K562 (cell line): ENCODE results near the gene BZW2. TPM values are rescaled to one million over a fixed set of nuclear protein-coding genes. Genes with fewer than 3 reads are reported as not detected.

Experiments used
- ATAC-seq: fragments of 200-7000 bp; cut with Tn5 transposase; 3 replicates; pipeline ENCODE4 v1.9.1; 2020; ENCODE audit warnings: moderate library complexity
- BruUV-seq: library from RNA; stranded (reverse); fragments of 400-500 nt; replicated peaks from 2 replicates; lab custom pipeline; 2021; lab: Mats Ljungman, UMichigan
- CTCF ChIA-PET: fragments of 300-600 bp; formaldehyde crosslinking; extraction: SDS; loops from one replicate; lab custom pipeline; 2021; ENCODE audit warnings: low intra/inter-chr PET ratio; lab: Yijun Ruan, JAX
- POLR2A ChIA-PET: fragments of 300-600, 350-650 bp; sonication (Branson Sonifier 250); formaldehyde crosslinking; extraction: SDS; loops from one replicate; lab custom pipeline; 2021; ENCODE audit warnings: antibody characterized with exemption, inconsistent platforms; lab: Yijun Ruan, JAX
- DNase-seq, 4 experiments: peaks; one replicate each; pipeline versions ENCODE4 v3.0.0 to v3.0.0-alpha.2; 2011 to 2018; ENCODE audit warnings: low spot score in 3 of 4, mixed read lengths in 3 of 4; ENCODE audit errors: extremely low read depth in 1 of 4
- FAIRE-seq: peaks from 2 replicates; lab custom pipeline; 2011; peaks lifted over from hg19 to GRCh38; lab: Jason Lieb, UNC
- H2AFZ ChIP-seq: 2 replicates; pipeline ENCODE4 v1.6.0; 2011; ENCODE audit warnings: low read depth, low read length, control low read depth, inconsistent platforms
- H3K27ac ChIP-seq: fragments of 200-600 bp; 3 replicates; pipeline ENCODE4 v1.8.0; 2011; ENCODE audit warnings: low read depth, mild to moderate bottlenecking, control low read depth, inconsistent platforms, low read length, moderate library complexity, mixed read lengths; ENCODE audit errors: extremely low read depth
- H3K27me3 ChIP-seq, 2 experiments: fragments of 300-600 bp in 1 of 2; 2 replicates in 1 of 2; 3 replicates in 1 of 2; pipeline versions ENCODE4 v1.6.0 to v1.8.0; 2011; ENCODE audit warnings: inconsistent platforms in 2 of 2, low read length in 2 of 2, mild to moderate bottlenecking in 1 of 2, mixed read lengths in 1 of 2, moderate library complexity in 1 of 2; ENCODE audit not compliant: control insufficient read depth in 2 of 2, insufficient read depth in 2 of 2
- H3K36me3 ChIP-seq: fragments of 300-600 bp; 3 replicates; pipeline ENCODE4 v1.8.0; 2011; ENCODE audit warnings: mild to moderate bottlenecking, low read length, inconsistent platforms; ENCODE audit not compliant: control insufficient read depth, insufficient read depth
- H3K4me1 ChIP-seq, 2 experiments: fragments of 200-600 bp in 1 of 2; replicated peaks in 1 of 2; 2 replicates in 1 of 2; 3 replicates in 1 of 2; pipeline versions ENCODE4 v1.5.1 to v1.8.0; 2011; ENCODE audit warnings: inconsistent platforms in 2 of 2, low read length in 2 of 2, mild to moderate bottlenecking in 1 of 2, mixed read lengths in 1 of 2, moderate library complexity in 1 of 2; ENCODE audit not compliant: control insufficient read depth in 2 of 2, insufficient read depth in 2 of 2
- H3K4me2 ChIP-seq: 2 replicates; pipeline ENCODE4 v1.6.1; 2011; ENCODE audit warnings: low read length, control low read depth, inconsistent platforms, mixed read lengths; ENCODE audit not compliant: insufficient read depth
- H3K4me3 ChIP-seq: fragments of 200-600 bp; sonication (generic), shearing (Covaris generic); 2 replicates; pipeline ENCODE4 v1.5.1; 2016; ENCODE audit warnings: control low read depth, inconsistent platforms
- H3K79me2 ChIP-seq: fragments of 200-600 bp; 3 replicates; pipeline ENCODE4 v1.8.0; 2011; ENCODE audit warnings: low read length, inconsistent platforms; ENCODE audit not compliant: control insufficient read depth, insufficient read depth
- H3K9ac ChIP-seq, 2 experiments: 2 replicates each; pipeline versions ENCODE4 v1.6.0 to v1.6.1; 2011; ENCODE audit warnings: low read depth in 2 of 2, low read length in 2 of 2, control low read depth in 1 of 2, inconsistent platforms in 1 of 2, mild to moderate bottlenecking in 1 of 2, mixed read lengths in 1 of 2; ENCODE audit not compliant: insufficient read depth in 1 of 2
- H3K9me1 ChIP-seq: one replicate; pipeline ENCODE4 v1.6.0; 2011; ENCODE audit warnings: inconsistent platforms, mild to moderate bottlenecking, low read length, moderate library complexity; ENCODE audit not compliant: control insufficient read depth, insufficient read depth
- H3K9me3 ChIP-seq: replicated peaks from 2 replicates; pipeline ENCODE4 v1.5.1; 2011; ENCODE audit warnings: low read depth, low read length, inconsistent platforms; ENCODE audit not compliant: control insufficient read depth, insufficient read depth
- H4K20me1 ChIP-seq: replicated peaks from 2 replicates; pipeline ENCODE4 v1.6.1; 2011; ENCODE audit warnings: low read length, inconsistent platforms, mixed read lengths; ENCODE audit not compliant: control insufficient read depth, insufficient read depth
- FOXJ3 ChIP-seq: sonication (generic); formaldehyde crosslinking; IDR thresholded peaks from 2 replicates; pipeline ENCODE4 v1.4.0; 2020; ENCODE audit warnings: mild to moderate bottlenecking, missing genetic modification reagents
- PKNOX1 ChIP-seq: fragments of 450-650 bp; IDR thresholded peaks from 2 replicates; pipeline ENCODE4 v1.6.1; 2016
- RFX1 ChIP-seq: fragments of 450-650 bp; IDR thresholded peaks from 2 replicates; pipeline ENCODE4 v1.6.1; 2016; ENCODE audit warnings: mild to moderate bottlenecking, moderate library complexity
- TAF7 ChIP-seq: fragments of 450-650 bp; IDR thresholded peaks from 2 replicates; pipeline ENCODE4 v1.6.1; 2016; ENCODE audit warnings: missing genetic modification characterization, missing compliant biosample characterization
- WGBS: fragments of 100-300 bp; shearing (Covaris generic); methylation state at CpG from one replicate; pipeline ENCODE4 v1.1.6; 2016; ENCODE audit warnings: low coverage, mixed read lengths; ENCODE audit not compliant: insufficient coverage; ENCODE audit errors: missing lambda C conversion rate; 5-methylcytosine and 5-hydroxymethylcytosine counted together
- in situ Hi-C: fragments of 300-500 bp; cut with MboI; formaldehyde crosslinking; loops from 4 replicates; pipeline ENCODE4 v1.15.0; 2018; ENCODE audit warnings: inconsistent platforms, mixed read lengths
- intact Hi-C: fragments of 100-400 bp; cut with micrococcal nuclease; formaldehyde crosslinking; loops from 2 replicates; pipeline ENCODE4 v1.14.2; 2022
- polyA plus RNA-seq, 8 experiments: library from polyadenylated mRNA; depleted of rRNA in 4 of 8; stranded (reverse) in 5 of 8; unstranded in 3 of 8; fragments of >200 nt; fragmentation: Nextera tagmentation in 2 of 8; fragmentation: Illumina TruSeq in 1 of 8; extraction: Ambion mirVana in 2 of 8; extraction: Trizol in 1 of 8; gene quantifications; 2 replicates each; pipeline versions ENCODE4 v1.2.1 to v1.2.3, GENCODE V29; 2011 to 2014; ENCODE audit warnings: inconsistent platforms in 1 of 8, missing spikeins in 1 of 8
- total RNA-seq, 7 experiments: library from RNA; depleted of rRNA in 6 of 7; stranded (reverse); fragments of >200 nt in 6 of 7; fragmentation: Illumina TruSeq in 2 of 7; extraction: Trizol in 2 of 7; gene quantifications; 2 replicates each; pipeline versions ENCODE4 v1.2.1 to v1.2.3, GENCODE V29; 2011 to 2021; ENCODE audit warnings: low replicate concordance in 1 of 7

BZW2 gene
- total and polyA plus RNA-seq, 9 of the 15 experiments (the other 6 are each of a cell fraction or from before 2014, with no cell fraction given), result 140 to 316 (median 173) TPM

GRCh38 chr7:16697507-16698199 lies 51.7 kb downstream of the BZW2 start (continued):
- no peak for TF ChIP-seq PKNOX1
- TF ChIP-seq, all 486 proteins: peak for 0

- FAIRE-seq, result no peak
- CTCF ChIA-PET, result interaction anchor here (1.7 kb wide), 1 partner anchor 219 kb away, joined by 4 read pairs; no protein-coding TSS in a partner anchor
- intact Hi-C loops, result loop anchor here (5.0 to 10.0 kb wide), 3 partner anchors 51 to 584 kb away; partner anchors contain the start of genes AGR2, ANKMY2 and BZW2
Measured at GRCh38 chr7:16698200-16698905, 52.4 kb downstream of the BZW2 start.

More at GRCh38 chr7:16698200-16698905, 52.4 kb downstream of the BZW2 start:
- Histone ChIP-seq H3K27ac (no peak overlapping the region), H3K9me3 (no peaks in the 10 kb centered on the region), H2AFZ (no peak overlapping the region), H3K79me2 (no peaks in the 10 kb centered on the region), H3K4me2 (no peak overlapping the region), H4K20me1 (no peaks in the 10 kb centered on the region), H3K9me1 (no peaks in the 10 kb centered on the region), H3K27me3 (no peaks in the 10 kb centered on the region), H3K4me1 (no peaks in the 10 kb centered on the region), H3K36me3 (peaks cover 100% of the 10 kb centered on the region), H3K4me3 (no peak overlapping the region), H3K9ac (no peak overlapping the region)
- in situ Hi-C loops, result loop anchor here (5.0 kb wide), 1 partner anchor 219 kb away; no protein-coding TSS in a partner anchor
- no peak for DNase-seq
- WGBS, result 100% methylated on average over 3 of the region's 3 CpGs
- TF ChIP-seq RFX1, result peak; percentile 77
- TF ChIP-seq TAF7 (tag), result no peak
- TF ChIP-seq FOXJ3, result no peak
- POLR2A ChIA-PET, result no interaction called here
- no peak for ATAC-seq
- BruUV-seq, result no TSS peak
